NCI-H526 (cell line): ENCODE results near the gene B2M.
"Not testable (repeated sequence)": the region's sequence is repeated elsewhere in the genome, so short reads cannot be mapped to it uniquely, and the experiment has no call there.

Experiments used
- DNase-seq, 2 experiments: peaks; one replicate each; lab custom pipeline; 2025; lab: John Stamatoyannopoulos, UW

Gene B2M

GRCh38 chr15:44698641-44699040 is 12.7 kb upstream of the B2M start:
- no peak for DNase-seq

GRCh38 chr15:44700676-44701075 is 10.6 kb upstream of the B2M start:
- DNase-seq, result not testable (repeated sequence)

GRCh38 chr15:44705986-44706385 is 5.3 kb upstream of the B2M start:
- no peak for DNase-seq

GRCh38 chr15:44706401-44706800 is 4.9 kb upstream of the B2M start:
- DNase-seq, result no peak

- no peak for DNase-seq
These were observed 4.2 kb upstream of the B2M start for GRCh38 chr15:44706946-44707636.

- peak in 1 of 2 experiments; percentile 33 for DNase-seq
These were observed 851 bp upstream of the B2M start for GRCh38 chr15:44710236-44711095.

- DNase-seq, result peak in 1 of 2 experiments; percentile 61
These were observed 527 bp downstream of the B2M start for GRCh38 chr15:44711743-44712345.

GRCh38 chr15:44712346-44713005 is 1.2 kb downstream of the B2M start:
- DNase-seq, result peak in 1 of 2 experiments; percentile 58

GRCh38 chr15:44713006-44713966 is 2.0 kb downstream of the B2M start:
- DNase-seq, result peak; percentile 33 to 46

GRCh38 chr15:44715142-44715796 is 4.0 kb downstream of the B2M start:
- no peak for DNase-seq

GRCh38 chr15:44715797-44716334 is 4.5 kb downstream of the B2M start:
- DNase-seq, result no peak

- DNase-seq, result no peak
These were observed 5.8 kb downstream of the B2M start for GRCh38 chr15:44716983-44717602.

- no peak for DNase-seq
These were observed 7.0 kb downstream of the B2M start for GRCh38 chr15:44718180-44718926.

GRCh38 chr15:44718927-44719292 is 7.6 kb downstream of the B2M start:
- no peak for DNase-seq

GRCh38 chr15:44719293-44719999 is 8.1 kb downstream of the B2M start:
- DNase-seq, result no peak

GRCh38 chr15:44720000-44720435 is 8.7 kb downstream of the B2M start:
- not testable (repeated sequence) for DNase-seq

- DNase-seq, result no peak
These were observed 9.3 kb downstream of the B2M start for GRCh38 chr15:44720460-44721176.

GRCh38 chr15:44722011-44722410 is 10.7 kb downstream of the B2M start:
- no peak for DNase-seq
